Lung (tissue), 12 donors: ENCODE measurements around the gene FBLL1. TPM values are rescaled to one million over a fixed set of nuclear protein-coding genes. Genes with fewer than 3 reads are reported as not detected.

Experiments
- ATAC-seq: fragments of 200-7000 bp; cut with Tn5 transposase; one replicate; pipeline ENCODE4 v1.9.1; 2020; ENCODE audit warnings: moderate number of reproducible peaks; ENCODE audit not compliant: insufficient read depth, low FRiP score
- DNase-seq, 3 donors: peaks; one replicate each; pipeline ENCODE4 v3.0.0-alpha.2; 2013 to 2017
- H3K27ac ChIP-seq, 2 donors: one replicate each; pipeline ENCODE4 v1.5.1; 2013; ENCODE audit warnings: mild to moderate bottlenecking in 2 of 2, moderate library complexity in 2 of 2, control low read depth in 1 of 2, inconsistent platforms in 1 of 2, low read depth in 1 of 2, low read length in 1 of 2
- H3K27me3 ChIP-seq, 3 donors: one replicate each; pipeline ENCODE4 v1.5.1; 2013; ENCODE audit warnings: low read length in 2 of 3; ENCODE audit not compliant: control insufficient read depth in 3 of 3, insufficient read depth in 3 of 3
- H3K36me3 ChIP-seq, 4 donors: one replicate each; pipeline ENCODE4 v1.5.1; 2013; ENCODE audit warnings: low read length in 4 of 4, mild to moderate bottlenecking in 1 of 4, moderate library complexity in 1 of 4; ENCODE audit not compliant: control insufficient read depth in 4 of 4, insufficient read depth in 4 of 4
- H3K4me1 ChIP-seq, 5 donors: one replicate each; pipeline ENCODE4 v1.5.1; 2013; ENCODE audit warnings: low read length in 5 of 5, mild to moderate bottlenecking in 2 of 5, moderate library complexity in 1 of 5; ENCODE audit not compliant: control insufficient read depth in 5 of 5, insufficient read depth in 5 of 5
- H3K4me3 ChIP-seq: one replicate; pipeline ENCODE4 v1.5.1; 2013; ENCODE audit warnings: mild to moderate bottlenecking, control low read depth, moderate library complexity
- H3K9ac ChIP-seq, 2 donors: one replicate each; pipeline ENCODE4 v1.5.1; 2013; ENCODE audit warnings: low read length in 2 of 2, control low read depth in 1 of 2; ENCODE audit not compliant: insufficient read depth in 1 of 2
- H3K9me3 ChIP-seq, 4 donors: one replicate each; pipeline ENCODE4 v1.5.1; 2013; ENCODE audit warnings: low read length in 3 of 4, mild to moderate bottlenecking in 1 of 4, moderate library complexity in 1 of 4; ENCODE audit not compliant: control insufficient read depth in 4 of 4, insufficient read depth in 3 of 4
- CTCF ChIP-seq: IDR thresholded peaks from 2 replicates; pipeline ENCODE4 v1.5.1; 2012; ENCODE audit warnings: mild to moderate bottlenecking; ENCODE audit errors: control extremely low read depth, extremely low read depth
- WGBS, 2 donors: extraction: QIAGEN DNeasy Blood & Tissue Kit; methylation state at CpG; one replicate each; pipeline ENCODE4 v1.1.7; 2013; 5-methylcytosine and 5-hydroxymethylcytosine counted together
- polyA plus RNA-seq, 2 donors: library from polyadenylated mRNA; stranded (reverse); fragments of 200-250 nt; gene quantifications; one replicate each; pipeline ENCODE4 v1.2.1, GENCODE V29; 2013
- total RNA-seq, 2 donors: library from RNA; depleted of rRNA in 1 of 2; stranded (reverse); fragments of >200 nt in 1 of 2; gene quantifications; one replicate each; pipeline ENCODE4 v1.2.1, GENCODE V29; 2014 to 2021
- donor health status: control.
- donor health status: control.
- donor health status: Bipolar disorder and iron deficiency.
- donor health status: healthy.
- donor health status: DM: yes; HTN: yes; CAD: no.

The FBLL1 gene
- total and polyA plus RNA-seq, 4 donors = 0.18 to 1.1 (median 0.27) TPM

GRCh38 chr5:168494057-168494555, 35.0 kb upstream of the FBLL1 start:
- Histone ChIP-seq H3K27me3 (no peaks in the 10 kb centered on the region), H3K9me3 (no peaks in the 10 kb centered on the region), H3K4me3 (no peak overlapping the region), H3K4me1 (no peaks in the 10 kb centered on the region), H3K9ac (no peak overlapping the region), H3K36me3 (peaks cover 23 to 76% (median 56%) of the 10 kb centered on the region in 4 donors), H3K27ac (no peak overlapping the region)
- no peak for DNase-seq
- no peak for TF ChIP-seq CTCF
- no peak for ATAC-seq
- 94 to 95% methylated on average over 5 of the region's 5 CpGs for WGBS, 2 donors

GRCh38 chr5:168502563-168503237, 26.4 kb upstream of the FBLL1 start:
- Histone ChIP-seq H3K4me1 (no peaks in the 10 kb centered on the region), H3K9ac (no peak overlapping the region), H3K9me3 (no peaks in the 10 kb centered on the region), H3K36me3 (peaks cover 15 to 29% (median 23%) of the 10 kb centered on the region in 4 donors), H3K27me3 (no peaks in the 10 kb centered on the region), H3K4me3 (no peak overlapping the region), H3K27ac (no peak overlapping the region)
- DNase-seq (no peak), ATAC-seq (no peak)
- TF ChIP-seq CTCF = no peak
- WGBS, 2 donors = 94% methylated on average over 7 of the region's 7 CpGs

GRCh38 chr5:168513861-168514428, 15.2 kb upstream of the FBLL1 start:
- TF ChIP-seq CTCF = no peak
- ATAC-seq (no peak), DNase-seq (no peak)
- Histone ChIP-seq H3K4me3 (no peak overlapping the region), H3K4me1 (no peaks in the 10 kb centered on the region), H3K36me3 (peaks cover 25 to 74% (median 62%) of the 10 kb centered on the region in 4 donors), H3K27ac (no peak overlapping the region), H3K27me3 (no peaks in the 10 kb centered on the region), H3K9me3 (peaks cover 0 to 10% (median 4%) of the 10 kb centered on the region in 4 donors), H3K9ac (no peak overlapping the region)
- WGBS, 2 donors = 98 to 100% methylated on average over 2 of the region's 2 CpGs
